ENCODE data around the gene TARS2.

- no peak for TF ChIP-seq RFX5 (IDR thresholded peaks at IDR 0.05; ENCODE audit: low read depth, low read length)
- TF ChIP-seq RAD51 (IDR thresholded peaks at IDR 0.05), result no peak
- TF ChIP-seq, protein P1, sequence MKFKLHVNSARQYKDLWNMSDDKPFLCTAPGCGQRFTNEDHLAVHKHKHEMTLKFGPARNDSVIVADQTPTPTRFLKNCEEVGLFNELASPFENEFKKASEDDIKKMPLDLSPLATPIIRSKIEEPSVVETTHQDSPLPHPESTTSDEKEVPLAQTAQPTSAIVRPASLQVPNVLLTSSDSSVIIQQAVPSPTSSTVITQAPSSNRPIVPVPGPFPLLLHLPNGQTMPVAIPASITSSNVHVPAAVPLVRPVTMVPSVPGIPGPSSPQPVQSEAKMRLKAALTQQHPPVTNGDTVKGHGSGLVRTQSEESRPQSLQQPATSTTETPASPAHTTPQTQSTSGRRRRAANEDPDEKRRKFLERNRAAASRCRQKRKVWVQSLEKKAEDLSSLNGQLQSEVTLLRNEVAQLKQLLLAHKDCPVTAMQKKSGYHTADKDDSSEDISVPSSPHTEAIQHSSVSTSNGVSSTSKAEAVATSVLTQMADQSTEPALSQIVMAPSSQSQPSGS (IDR thresholded peaks at IDR 0.05; ENCODE audit: low read length), result no peak
- no peak for TF ChIP-seq CBX3 (IDR thresholded peaks at IDR 0.05; ENCODE audit: borderline replicate concordance, low read depth)
Measured at GRCh38 chr1:150456146-150456647, 31.0 kb upstream of the TARS2 start.

Measured in GM12878 (cell line).